ENCODE data around the gene RNFT2. TPM values are rescaled to one million over a fixed set of nuclear protein-coding genes. Genes with fewer than 3 reads are reported as not detected.

The RNFT2 gene
- total RNA-seq, 1 donor from 2014 or later: 0.66 TPM

DNA sequence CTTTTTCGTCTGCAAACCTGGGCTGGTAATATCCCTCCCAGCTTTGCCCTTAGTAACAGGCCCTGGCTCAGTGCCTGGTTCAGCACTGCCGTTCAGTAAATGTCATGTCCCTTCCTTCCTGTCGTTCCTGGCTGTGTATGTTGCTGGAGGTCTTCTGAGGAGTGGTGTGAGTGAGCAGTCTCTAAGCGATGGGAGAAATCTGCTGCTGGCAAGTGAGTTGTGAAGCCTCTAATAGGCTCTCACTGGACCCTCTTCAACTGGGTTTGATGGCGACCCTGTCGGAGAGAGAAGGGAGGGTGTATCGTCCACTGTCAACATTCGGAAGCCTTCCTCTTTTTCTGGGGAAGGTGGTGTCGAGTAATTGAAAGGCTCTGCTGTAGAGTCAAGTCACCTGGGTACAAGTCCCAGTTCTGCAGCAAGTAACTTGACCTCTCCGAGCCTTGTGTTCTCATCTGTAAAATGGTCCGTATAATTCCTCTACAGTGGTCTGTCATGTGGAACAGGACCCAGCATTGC is 80.3 kb downstream of the RNFT2 start:
- Histone ChIP-seq H3K27ac (replicated peaks) (peak overlapping the region; percentile 98), H3K36me3 (no peaks in the 10 kb centered on the region), H3K27me3 (ENCODE audit: low read depth) (no peaks in the 10 kb centered on the region), H3K9me3 (replicated peaks) (no peaks in the 10 kb centered on the region), H3K4me1 (peaks cover 13% of the 10 kb centered on the region), H3K4me3 (peak overlapping the region; percentile 87)
- DNase-seq: peak; percentile 37
- TF ChIP-seq, protein P1, sequence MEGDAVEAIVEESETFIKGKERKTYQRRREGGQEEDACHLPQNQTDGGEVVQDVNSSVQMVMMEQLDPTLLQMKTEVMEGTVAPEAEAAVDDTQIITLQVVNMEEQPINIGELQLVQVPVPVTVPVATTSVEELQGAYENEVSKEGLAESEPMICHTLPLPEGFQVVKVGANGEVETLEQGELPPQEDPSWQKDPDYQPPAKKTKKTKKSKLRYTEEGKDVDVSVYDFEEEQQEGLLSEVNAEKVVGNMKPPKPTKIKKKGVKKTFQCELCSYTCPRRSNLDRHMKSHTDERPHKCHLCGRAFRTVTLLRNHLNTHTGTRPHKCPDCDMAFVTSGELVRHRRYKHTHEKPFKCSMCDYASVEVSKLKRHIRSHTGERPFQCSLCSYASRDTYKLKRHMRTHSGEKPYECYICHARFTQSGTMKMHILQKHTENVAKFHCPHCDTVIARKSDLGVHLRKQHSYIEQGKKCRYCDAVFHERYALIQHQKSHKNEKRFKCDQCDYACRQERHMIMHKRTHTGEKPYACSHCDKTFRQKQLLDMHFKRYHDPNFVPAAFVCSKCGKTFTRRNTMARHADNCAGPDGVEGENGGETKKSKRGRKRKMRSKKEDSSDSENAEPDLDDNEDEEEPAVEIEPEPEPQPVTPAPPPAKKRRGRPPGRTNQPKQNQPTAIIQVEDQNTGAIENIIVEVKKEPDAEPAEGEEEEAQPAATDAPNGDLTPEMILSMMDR (IDR thresholded peaks at IDR 0.05; ENCODE audit: borderline replicate concordance): no peak
- intact Hi-C loops (cut with micrococcal nuclease): no loop called here

DNA sequence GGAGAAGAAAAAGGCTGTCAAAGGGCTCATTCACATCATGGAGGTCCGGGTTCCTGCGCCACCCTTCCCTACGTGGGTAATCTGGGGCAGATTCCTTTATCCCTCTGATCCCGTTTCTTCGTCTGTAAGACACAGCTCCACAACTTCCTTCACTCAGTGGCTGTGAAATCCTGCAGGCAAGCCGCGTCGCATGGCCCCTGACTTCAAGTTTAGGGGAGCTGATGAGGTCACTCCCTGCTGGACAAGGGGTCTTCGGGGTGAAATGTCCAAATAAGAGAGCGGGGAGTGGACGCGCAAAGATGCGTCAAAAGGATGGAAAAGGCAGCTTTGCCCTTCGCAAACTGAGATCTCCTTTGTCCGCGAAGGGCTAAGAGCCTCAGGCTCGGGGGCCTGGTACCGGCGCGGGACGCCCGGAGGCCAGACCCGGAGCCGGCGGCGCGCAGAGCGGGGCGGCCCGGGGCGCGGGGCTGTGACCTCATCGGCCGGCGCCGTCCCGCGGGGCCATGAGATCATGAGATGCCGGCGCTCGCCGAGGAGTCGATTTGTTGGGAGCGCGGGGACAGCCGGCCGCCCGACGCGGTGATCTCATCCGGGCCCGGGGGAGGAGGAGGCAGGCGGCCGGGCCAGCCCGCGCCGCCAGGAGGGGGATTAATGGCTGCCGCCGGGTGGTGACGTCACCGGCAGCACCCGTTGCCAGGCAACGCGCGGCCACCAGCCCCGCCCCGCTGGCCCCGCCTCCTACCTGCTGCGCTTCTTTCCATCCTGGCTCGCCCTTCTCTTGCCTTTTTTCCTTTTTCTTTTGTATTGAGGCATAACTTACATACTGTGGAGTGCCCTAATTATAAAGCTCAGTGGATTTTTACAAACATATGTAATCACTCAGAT is 81.1 kb downstream of the RNFT2 start:
- H3K9me3 ChIP-seq (replicated peaks): no peaks in the 10 kb centered on the region
- H3K27ac ChIP-seq (replicated peaks): peak overlapping the region; percentile 98
- TF ChIP-seq, protein P1 (IDR thresholded peaks at IDR 0.05; ENCODE audit: borderline replicate concordance): peak; percentile 22
- no peaks in the 10 kb centered on the region for H3K36me3 ChIP-seq
- intact Hi-C loops (cut with micrococcal nuclease): no loop called here
- peaks cover 13% of the 10 kb centered on the region for H3K4me1 ChIP-seq
- H3K27me3 ChIP-seq (ENCODE audit: low read depth): no peaks in the 10 kb centered on the region
- DNase-seq: peak; percentile 90
- H3K4me3 ChIP-seq: peak overlapping the region; percentile 87

DNA sequence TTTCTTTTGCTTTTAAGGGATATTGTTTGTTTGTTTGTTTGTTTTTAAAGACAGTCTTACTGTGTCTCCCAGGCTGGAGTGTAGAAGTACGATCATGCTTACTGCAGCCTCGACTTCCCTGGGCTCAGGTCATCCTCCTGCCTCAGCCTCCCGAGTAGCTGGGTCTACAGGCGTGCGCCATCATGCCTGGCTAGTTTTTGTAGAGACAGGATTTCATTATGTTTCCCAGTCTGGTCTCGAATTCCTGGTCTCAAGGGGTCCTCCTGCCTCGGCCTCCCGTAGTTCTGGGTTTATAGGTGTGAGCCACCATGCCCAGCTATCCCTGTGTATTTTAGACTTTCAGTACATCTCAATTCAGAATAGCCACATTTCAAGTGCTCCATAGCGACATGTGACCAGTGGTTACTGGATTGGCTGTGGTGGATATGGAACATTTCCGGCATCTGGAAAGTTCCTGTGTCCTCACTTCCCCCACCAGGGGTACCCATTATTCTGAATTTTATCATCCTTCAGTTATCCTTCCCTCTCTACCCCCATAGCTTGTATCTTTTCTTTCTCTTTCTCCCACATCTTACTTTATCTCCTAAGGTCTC is 82.0 kb downstream of the RNFT2 start:
- Histone ChIP-seq H3K36me3 (no peaks in the 10 kb centered on the region), H3K27ac (replicated peaks) (peak overlapping the region; percentile 98), H3K4me3 (no peak overlapping the region), H3K4me1 (peaks cover 13% of the 10 kb centered on the region), H3K27me3 (ENCODE audit: low read depth) (no peaks in the 10 kb centered on the region), H3K9me3 (replicated peaks) (peaks cover 9% of the 10 kb centered on the region)
- intact Hi-C loops (cut with micrococcal nuclease): no loop called here
- no peak for DNase-seq
- TF ChIP-seq, protein P1 (IDR thresholded peaks at IDR 0.05; ENCODE audit: borderline replicate concordance): no peak

DNA sequence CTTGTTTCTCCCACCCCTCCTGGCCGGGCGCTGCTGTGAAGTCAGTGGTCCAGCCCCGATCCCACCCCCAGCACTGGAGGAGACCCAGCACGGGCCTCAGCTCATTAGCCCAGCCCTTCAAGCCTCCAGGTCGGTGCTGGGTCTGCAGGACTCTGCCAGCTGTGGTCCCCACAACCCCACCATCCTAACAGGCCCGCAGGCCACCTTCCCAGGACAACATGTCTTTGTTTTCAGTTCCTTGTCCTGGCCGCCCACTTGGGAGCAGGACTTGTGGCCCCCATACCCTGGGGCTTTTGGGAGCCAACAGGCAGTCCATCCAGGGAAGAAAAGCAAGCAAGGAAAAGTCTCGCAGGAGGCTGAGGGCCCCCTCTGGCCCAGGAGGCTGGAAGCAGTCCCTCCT is 83.2 kb downstream of the RNFT2 start:
- DNase-seq: no peak
- Histone ChIP-seq H3K36me3 (no peaks in the 10 kb centered on the region), H3K4me1 (peaks cover 13% of the 10 kb centered on the region), H3K4me3 (no peak overlapping the region), H3K27ac (replicated peaks) (no peak overlapping the region), H3K9me3 (replicated peaks) (peaks cover 11% of the 10 kb centered on the region), H3K27me3 (ENCODE audit: low read depth) (no peaks in the 10 kb centered on the region)
- TF ChIP-seq, protein P1 (IDR thresholded peaks at IDR 0.05; ENCODE audit: borderline replicate concordance): no peak
- intact Hi-C loops (cut with micrococcal nuclease): no loop called here

DNA sequence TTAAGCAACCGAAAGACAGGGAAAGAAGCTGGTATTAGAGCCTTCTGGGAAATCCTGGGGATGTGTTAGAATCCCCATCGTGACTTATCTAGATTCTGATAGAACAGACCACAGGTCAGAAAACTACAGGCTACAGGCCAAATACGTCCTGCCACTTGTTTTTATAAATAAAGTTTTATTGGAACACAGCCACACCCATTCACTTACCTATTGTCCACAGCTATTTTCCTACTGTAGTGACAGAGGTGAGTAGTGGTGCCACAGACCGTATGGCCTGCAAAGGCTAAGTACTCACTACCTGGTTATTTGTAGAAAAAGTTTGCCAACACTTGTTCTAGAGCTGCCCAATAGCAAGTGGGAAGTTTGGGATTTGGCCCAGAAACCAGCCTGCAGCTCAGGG is 89.3 kb downstream of the RNFT2 start:
- intact Hi-C loops (cut with micrococcal nuclease): no loop called here

More for the DNA sequence above, 89.3 kb downstream of the RNFT2 start:
- Histone ChIP-seq H3K27ac (replicated peaks) (no peak overlapping the region), H3K9me3 (replicated peaks) (peaks cover 11% of the 10 kb centered on the region), H3K4me1 (no peaks in the 10 kb centered on the region), H3K4me3 (no peak overlapping the region), H3K36me3 (no peaks in the 10 kb centered on the region), H3K27me3 (ENCODE audit: low read depth) (no peaks in the 10 kb centered on the region)
- TF ChIP-seq, protein P1 (IDR thresholded peaks at IDR 0.05; ENCODE audit: borderline replicate concordance): no peak
- no peak for DNase-seq
